ENCODE measurements around the gene LAMA3.

LAMA3 gene

GRCh38 chr18:23890589-23890988 is 201.3 kb downstream of the LAMA3 start:
- no peak for DNase-seq (ENCODE audit: low read depth in 1 of 2, low spot score in 1 of 2)

- no peak for DNase-seq (ENCODE audit: low read depth in 1 of 2, low spot score in 1 of 2)
Observed at GRCh38 chr18:23893653-23894052, 204.4 kb downstream of the LAMA3 start.

- DNase-seq (ENCODE audit: low read depth in 1 of 2, low spot score in 1 of 2) = no peak
Observed at GRCh38 chr18:23894661-23895175, 205.5 kb downstream of the LAMA3 start.

GRCh38 chr18:23897291-23897690 is 208.0 kb downstream of the LAMA3 start:
- no peak for DNase-seq (ENCODE audit: low read depth in 1 of 2, low spot score in 1 of 2)

GRCh38 chr18:23897733-23898132 is 208.5 kb downstream of the LAMA3 start:
- no peak for DNase-seq (ENCODE audit: low read depth in 1 of 2, low spot score in 1 of 2)

GRCh38 chr18:23900994-23901393 is 211.7 kb downstream of the LAMA3 start:
- DNase-seq (ENCODE audit: low read depth in 1 of 2, low spot score in 1 of 2) = no peak

- no peak for DNase-seq (ENCODE audit: low read depth in 1 of 2, low spot score in 1 of 2)
Observed at GRCh38 chr18:23902396-23902795, 213.1 kb downstream of the LAMA3 start.

- no peak for DNase-seq (ENCODE audit: low read depth in 1 of 2, low spot score in 1 of 2)
Observed at GRCh38 chr18:23903971-23904370, 214.7 kb downstream of the LAMA3 start.

GRCh38 chr18:23906658-23907057 is 217.4 kb downstream of the LAMA3 start:
- no peak for DNase-seq (ENCODE audit: low read depth in 1 of 2, low spot score in 1 of 2)

- no peak for DNase-seq (ENCODE audit: low read depth in 1 of 2, low spot score in 1 of 2)
Observed at GRCh38 chr18:23908827-23909226, 219.6 kb downstream of the LAMA3 start.

- no peak for DNase-seq (ENCODE audit: low read depth in 1 of 2, low spot score in 1 of 2)
Observed at GRCh38 chr18:23910032-23910431, 220.8 kb downstream of the LAMA3 start.

- DNase-seq (ENCODE audit: low read depth in 1 of 2, low spot score in 1 of 2) = no peak
Observed at GRCh38 chr18:23912356-23912755, 223.1 kb downstream of the LAMA3 start.

- DNase-seq (ENCODE audit: low read depth in 1 of 2, low spot score in 1 of 2) = no peak
Observed at GRCh38 chr18:23916338-23916737, 227.1 kb downstream of the LAMA3 start.

GRCh38 chr18:23918395-23919032 is 229.3 kb downstream of the LAMA3 start:
- peak; percentile 55 to 67 for DNase-seq (ENCODE audit: low read depth in 1 of 2, low spot score in 1 of 2)

- DNase-seq (ENCODE audit: low read depth in 1 of 2, low spot score in 1 of 2) = no peak
Observed at GRCh38 chr18:23920054-23920453, 230.8 kb downstream of the LAMA3 start.

- no peak for DNase-seq (ENCODE audit: low read depth in 1 of 2, low spot score in 1 of 2)
Observed at GRCh38 chr18:23921716-23922285, 232.5 kb downstream of the LAMA3 start.

GRCh38 chr18:23922939-23923338 is 233.7 kb downstream of the LAMA3 start:
- DNase-seq (ENCODE audit: low read depth in 1 of 2, low spot score in 1 of 2) = no peak

GRCh38 chr18:23924813-23925212 is 235.6 kb downstream of the LAMA3 start:
- DNase-seq (ENCODE audit: low read depth in 1 of 2, low spot score in 1 of 2) = no peak

- DNase-seq (ENCODE audit: low read depth in 1 of 2, low spot score in 1 of 2) = no peak
Observed at GRCh38 chr18:23926571-23926970, 237.3 kb downstream of the LAMA3 start.

GRCh38 chr18:23927821-23928746 is 238.8 kb downstream of the LAMA3 start:
- DNase-seq (ENCODE audit: low read depth in 1 of 2, low spot score in 1 of 2) = no peak

- no peak for DNase-seq (ENCODE audit: low read depth in 1 of 2, low spot score in 1 of 2)
Observed at GRCh38 chr18:23929362-23929930, 240.2 kb downstream of the LAMA3 start.

- DNase-seq (ENCODE audit: low read depth in 1 of 2, low spot score in 1 of 2) = no peak
Observed at GRCh38 chr18:23930002-23930401, 240.7 kb downstream of the LAMA3 start.

All from activated T-helper 1 cell treated with anti-CD3 and anti-CD28 coated beads, Interleukin-2, amount 50 U/mL, for 16 hours (primary cell).